ENCODE measurements around the gene MAN1A2. TPM values are rescaled to one million over a fixed set of nuclear protein-coding genes. Genes with fewer than 3 reads are reported as not detected.

Gene MAN1A2
- total RNA-seq, 4 donors from 2014 or later = 55.0 to 84.2 (median 79.8) TPM

DNA sequence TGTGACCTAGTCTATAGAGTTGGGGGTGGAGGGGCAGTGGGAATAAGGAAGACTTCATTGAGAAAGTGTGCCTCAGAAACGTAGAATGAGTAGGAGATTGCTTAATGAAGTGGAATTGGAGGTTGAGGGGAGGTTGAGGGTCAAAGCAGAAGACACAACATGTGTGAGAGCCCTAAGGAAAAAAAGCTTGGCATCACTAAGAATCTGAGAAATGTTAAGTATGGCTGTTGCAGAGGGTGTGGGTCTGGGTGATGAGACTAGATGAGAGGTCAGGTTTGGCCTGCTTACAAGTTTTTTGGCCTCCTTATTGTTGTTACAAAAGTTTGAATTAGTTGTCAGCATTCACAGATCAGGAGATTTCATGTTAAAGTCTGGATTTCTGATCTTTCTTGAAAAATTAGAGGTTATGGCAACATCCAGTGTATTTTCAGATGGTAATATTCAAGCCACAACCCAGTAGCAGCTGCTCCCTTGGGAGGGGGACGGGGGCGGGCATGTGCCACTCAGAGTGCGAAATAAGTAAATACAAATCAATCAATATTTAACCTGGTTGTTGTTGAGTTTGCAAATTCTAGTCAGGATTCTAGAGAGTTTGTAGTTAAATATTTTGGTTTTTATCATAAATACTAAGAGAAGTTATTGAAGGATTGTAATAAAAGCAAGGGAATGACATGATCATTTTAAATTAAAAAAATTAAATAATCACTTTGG is 4.3 kb downstream of the MAN1A2 start:
- intact Hi-C loops (cut with DNase I) = no loop called here
- TF ChIP-seq, protein P1, sequence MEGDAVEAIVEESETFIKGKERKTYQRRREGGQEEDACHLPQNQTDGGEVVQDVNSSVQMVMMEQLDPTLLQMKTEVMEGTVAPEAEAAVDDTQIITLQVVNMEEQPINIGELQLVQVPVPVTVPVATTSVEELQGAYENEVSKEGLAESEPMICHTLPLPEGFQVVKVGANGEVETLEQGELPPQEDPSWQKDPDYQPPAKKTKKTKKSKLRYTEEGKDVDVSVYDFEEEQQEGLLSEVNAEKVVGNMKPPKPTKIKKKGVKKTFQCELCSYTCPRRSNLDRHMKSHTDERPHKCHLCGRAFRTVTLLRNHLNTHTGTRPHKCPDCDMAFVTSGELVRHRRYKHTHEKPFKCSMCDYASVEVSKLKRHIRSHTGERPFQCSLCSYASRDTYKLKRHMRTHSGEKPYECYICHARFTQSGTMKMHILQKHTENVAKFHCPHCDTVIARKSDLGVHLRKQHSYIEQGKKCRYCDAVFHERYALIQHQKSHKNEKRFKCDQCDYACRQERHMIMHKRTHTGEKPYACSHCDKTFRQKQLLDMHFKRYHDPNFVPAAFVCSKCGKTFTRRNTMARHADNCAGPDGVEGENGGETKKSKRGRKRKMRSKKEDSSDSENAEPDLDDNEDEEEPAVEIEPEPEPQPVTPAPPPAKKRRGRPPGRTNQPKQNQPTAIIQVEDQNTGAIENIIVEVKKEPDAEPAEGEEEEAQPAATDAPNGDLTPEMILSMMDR (IDR thresholded peaks at IDR 0.05) = no peak
- TF ChIP-seq POLR2A (IDR thresholded peaks at IDR 0.05) = no peak
- no peaks in the 10 kb centered on the region for H3K27me3 ChIP-seq
- no peak overlapping the region for H3K4me3 ChIP-seq (replicated peaks in 1 of 3)
- no peaks in the 10 kb centered on the region for H3K36me3 ChIP-seq
- H3K9me3 ChIP-seq = no peaks in the 10 kb centered on the region
- 80 to 82% methylated on average over 4 of the region's 4 CpGs for WGBS, 2 donors
- H3K27ac ChIP-seq = no peak overlapping the region
- no peak for DNase-seq
- H3K4me1 ChIP-seq = peaks cover 31 to 33% of the 10 kb centered on the region in 2 donors

DNA sequence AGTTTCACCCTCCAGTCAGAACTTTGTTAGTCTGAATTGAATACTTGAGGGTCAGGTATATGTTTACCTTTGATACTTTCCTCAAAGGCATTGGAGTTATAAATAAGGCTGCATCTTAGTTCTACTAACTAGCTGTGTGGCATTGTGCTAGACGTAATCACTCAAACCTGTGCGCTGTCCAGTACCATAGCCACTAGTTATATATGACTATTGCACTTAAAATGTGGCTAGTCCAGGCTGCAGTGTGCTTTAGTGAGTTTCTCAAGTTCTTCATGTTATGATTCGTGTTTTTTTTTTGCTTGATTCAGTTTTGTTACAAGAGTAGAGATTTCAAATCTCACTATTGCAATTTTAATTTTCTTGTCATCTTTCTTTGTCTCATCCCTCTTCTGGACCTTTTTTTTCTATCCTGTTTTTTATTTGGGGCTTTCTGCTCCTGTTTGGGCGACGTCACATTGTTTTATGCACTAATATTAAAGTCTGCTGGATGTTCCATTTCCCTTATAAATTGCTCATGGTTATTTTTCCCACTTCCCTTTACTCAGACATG is 5.7 kb downstream of the MAN1A2 start:
- Histone ChIP-seq H3K27me3 (no peaks in the 10 kb centered on the region), H3K4me1 (peaks cover 31 to 33% of the 10 kb centered on the region in 2 donors), H3K36me3 (no peaks in the 10 kb centered on the region), H3K4me3 (replicated peaks in 1 of 3) (no peak overlapping the region), H3K27ac (no peak overlapping the region), H3K9me3 (no peaks in the 10 kb centered on the region)
- TF ChIP-seq POLR2A (IDR thresholded peaks at IDR 0.05) = no peak
- TF ChIP-seq, protein P1 (IDR thresholded peaks at IDR 0.05) = no peak
- 92 to 93% methylated on average over 5 of the region's 5 CpGs for WGBS, 2 donors
- intact Hi-C loops (cut with DNase I) = no loop called here
- DNase-seq = no peak

DNA sequence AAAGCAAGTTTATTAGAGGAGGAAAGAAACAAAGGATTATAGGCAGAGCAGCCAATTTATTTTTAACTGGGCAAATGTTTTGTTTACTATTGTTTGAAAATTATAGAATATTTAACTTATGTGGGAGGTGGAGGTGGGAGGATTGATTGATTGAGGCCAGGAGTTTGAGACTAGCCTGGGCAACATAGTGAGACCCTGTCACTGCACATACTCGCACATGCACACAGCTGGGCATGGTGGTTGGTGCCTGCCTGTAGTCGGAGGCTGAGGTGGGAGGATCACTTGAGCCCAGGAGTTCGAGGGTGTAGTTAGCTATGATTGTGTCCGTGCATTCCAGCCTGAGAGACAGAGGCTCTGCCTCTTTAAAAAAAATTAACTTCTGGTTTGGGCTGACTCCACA is 6.7 kb downstream of the MAN1A2 start:
- no peak overlapping the region for H3K27ac ChIP-seq
- no peaks in the 10 kb centered on the region for H3K27me3 ChIP-seq
- no peak for TF ChIP-seq POLR2A (IDR thresholded peaks at IDR 0.05)
- TF ChIP-seq, protein P1 (IDR thresholded peaks at IDR 0.05) = no peak
- H3K4me3 ChIP-seq (replicated peaks in 1 of 3) = no peak overlapping the region
- WGBS, 2 donors = 61 to 80% methylated on average over 4 of the region's 4 CpGs
- intact Hi-C loops (cut with DNase I) = no loop called here
- H3K4me1 ChIP-seq = peaks cover 31 to 33% of the 10 kb centered on the region in 2 donors
- no peaks in the 10 kb centered on the region for H3K36me3 ChIP-seq
- no peaks in the 10 kb centered on the region for H3K9me3 ChIP-seq
- no peak for DNase-seq

- intact Hi-C loops (cut with DNase I) = no loop called here
- H3K9me3 ChIP-seq = no peaks in the 10 kb centered on the region
- no peak overlapping the region for H3K4me3 ChIP-seq (replicated peaks in 1 of 3)
- H3K27me3 ChIP-seq = no peaks in the 10 kb centered on the region
- 88 to 93% methylated on average over 1 of the region's 1 CpG for WGBS, 2 donors
- no peak for DNase-seq
- no peak overlapping the region for H3K27ac ChIP-seq
- no peak for TF ChIP-seq POLR2A (IDR thresholded peaks at IDR 0.05)
- TF ChIP-seq, protein P1 (IDR thresholded peaks at IDR 0.05) = no peak
- no peaks in the 10 kb centered on the region for H3K36me3 ChIP-seq
- H3K4me1 ChIP-seq = peaks cover 24 to 26% of the 10 kb centered on the region in 2 donors
These were observed 8.1 kb downstream of the MAN1A2 start for GRCh38 chr1:117375327-117375726.

DNA sequence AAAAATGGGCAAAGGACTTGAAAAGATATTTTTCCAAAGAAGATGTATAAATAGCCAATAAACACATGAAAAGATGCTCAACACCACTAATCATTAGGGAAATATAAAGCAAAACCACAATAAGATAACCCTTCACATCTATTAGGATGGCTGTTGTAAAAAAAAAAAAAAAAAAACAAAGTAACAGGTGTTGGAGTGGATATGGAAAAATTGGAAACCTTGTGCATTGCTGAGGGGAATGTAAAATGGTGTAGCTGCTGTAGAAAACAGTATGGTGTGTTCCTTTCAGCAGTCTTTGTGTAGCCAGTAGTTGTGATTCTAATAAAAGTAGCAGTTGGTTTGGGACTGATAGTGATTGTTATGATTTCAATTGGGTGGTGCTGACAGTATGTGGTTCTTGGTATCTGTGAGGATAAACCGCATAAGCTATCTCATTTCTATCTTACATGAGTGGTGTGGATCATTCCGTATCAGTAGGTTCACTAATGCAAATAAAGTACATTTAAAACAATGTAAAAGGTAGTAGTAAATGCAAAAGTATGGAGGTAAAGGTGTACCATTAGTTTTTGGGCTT is 19.9 kb downstream of the MAN1A2 start:
- 93 to 96% methylated on average over 2 of the region's 2 CpGs for WGBS, 2 donors
- intact Hi-C loops (cut with DNase I) = no loop called here
- H3K9me3 ChIP-seq = no peaks in the 10 kb centered on the region
- no peak for DNase-seq
- no peaks in the 10 kb centered on the region for H3K27me3 ChIP-seq
- TF ChIP-seq, protein P1 (IDR thresholded peaks at IDR 0.05) = no peak
- TF ChIP-seq POLR2A (IDR thresholded peaks at IDR 0.05) = no peak
- H3K36me3 ChIP-seq = no peaks in the 10 kb centered on the region
- no peak overlapping the region for H3K27ac ChIP-seq
- no peak overlapping the region for H3K4me3 ChIP-seq (replicated peaks in 1 of 3)
- peaks cover 13 to 34% of the 10 kb centered on the region in 2 donors for H3K4me1 ChIP-seq
